Non-pigmented ciliary epithelial cell (primary cell): Measurements from ENCODE around the gene CDR2L.
"Not testable (repeated sequence)": the region's sequence is repeated elsewhere in the genome, so short reads cannot be mapped to it uniquely, and the experiment has no call there.

Experiments
- DNase-seq: peaks from one replicate; pipeline ENCODE4 v3.0.0-alpha.2; 2010; ENCODE audit warnings: low read depth

CDR2L gene

GRCh38 chr17:75044716-75045115, 57.3 kb downstream of the CDR2L start:
- DNase-seq: no peak

GRCh38 chr17:75045946-75046406, 58.5 kb downstream of the CDR2L start:
- not testable (repeated sequence) for DNase-seq

- DNase-seq: peak; percentile 79
Observed at GRCh38 chr17:75046407-75047289, 59.2 kb downstream of the CDR2L start, which contains the start of the genes ATP5PD and KCTD2. Gene ATP5PD, minus strand, starts transcription at chr17:75046969. Its CDS starts 4,319 bp downstream, at chr17:75042650. Gene KCTD2, plus strand, starts transcription at chr17:75047225. Its CDS starts 26 bp downstream, at chr17:75047251.

- DNase-seq: no peak
Observed at GRCh38 chr17:75047398-75048098, 60.1 kb downstream of the CDR2L start.

- no peak for DNase-seq
Observed at GRCh38 chr17:75048249-75048878, 60.9 kb downstream of the CDR2L start.

GRCh38 chr17:75049057-75049456, 61.6 kb downstream of the CDR2L start:
- no peak for DNase-seq

- DNase-seq: no peak
Observed at GRCh38 chr17:75049706-75050105, 62.3 kb downstream of the CDR2L start.

GRCh38 chr17:75051941-75052340, 64.5 kb downstream of the CDR2L start:
- DNase-seq: no peak
